Measurements from ENCODE around the gene ICA1.
"Not testable (repeated sequence)": the region's sequence is repeated elsewhere in the genome, so short reads cannot be mapped to it uniquely, and the experiment has no call there.

The ICA1 gene

DNA sequence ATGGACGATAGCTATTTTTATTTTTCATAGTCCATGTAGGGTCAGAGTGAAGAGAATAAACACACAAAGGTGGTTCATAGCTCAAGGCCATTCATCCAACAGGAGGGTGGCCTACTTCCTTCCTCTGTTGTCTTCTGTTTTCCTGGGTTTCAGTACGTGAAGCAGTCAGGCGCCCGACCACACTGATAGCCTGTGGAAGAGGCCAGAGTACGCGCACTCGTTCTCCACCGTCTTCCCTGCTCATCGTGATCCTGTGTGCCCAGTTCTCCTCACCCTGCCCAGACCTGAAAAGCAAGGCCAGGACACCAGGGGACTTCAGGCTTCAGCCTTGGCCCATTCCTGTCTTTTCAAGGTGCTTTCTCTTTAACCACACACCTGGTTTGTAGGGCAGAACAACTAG is 158.7 kb downstream of the ICA1 start:
- no peak for DNase-seq (ENCODE audit: low read depth in 3 of 3)

DNA sequence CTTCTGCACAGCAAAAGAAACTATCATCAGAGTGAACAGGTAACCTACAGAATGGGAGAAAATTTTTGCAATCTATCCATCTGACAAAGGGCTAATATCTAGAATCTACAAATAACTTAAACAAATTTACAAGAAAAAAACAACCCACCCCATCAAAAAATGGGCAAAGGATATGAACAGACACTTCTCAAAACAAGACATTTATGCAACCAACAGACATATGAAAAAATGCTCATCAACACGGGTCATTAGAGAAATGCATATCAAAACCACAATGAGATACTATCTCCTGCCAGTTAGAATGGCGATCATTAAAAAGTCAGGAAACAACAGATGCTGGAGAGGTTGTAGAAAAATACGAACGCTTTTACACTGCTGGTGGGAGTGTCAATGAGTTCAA is 160.7 kb downstream of the ICA1 start:
- DNase-seq (ENCODE audit: low read depth in 3 of 3) = not testable (repeated sequence)

DNA sequence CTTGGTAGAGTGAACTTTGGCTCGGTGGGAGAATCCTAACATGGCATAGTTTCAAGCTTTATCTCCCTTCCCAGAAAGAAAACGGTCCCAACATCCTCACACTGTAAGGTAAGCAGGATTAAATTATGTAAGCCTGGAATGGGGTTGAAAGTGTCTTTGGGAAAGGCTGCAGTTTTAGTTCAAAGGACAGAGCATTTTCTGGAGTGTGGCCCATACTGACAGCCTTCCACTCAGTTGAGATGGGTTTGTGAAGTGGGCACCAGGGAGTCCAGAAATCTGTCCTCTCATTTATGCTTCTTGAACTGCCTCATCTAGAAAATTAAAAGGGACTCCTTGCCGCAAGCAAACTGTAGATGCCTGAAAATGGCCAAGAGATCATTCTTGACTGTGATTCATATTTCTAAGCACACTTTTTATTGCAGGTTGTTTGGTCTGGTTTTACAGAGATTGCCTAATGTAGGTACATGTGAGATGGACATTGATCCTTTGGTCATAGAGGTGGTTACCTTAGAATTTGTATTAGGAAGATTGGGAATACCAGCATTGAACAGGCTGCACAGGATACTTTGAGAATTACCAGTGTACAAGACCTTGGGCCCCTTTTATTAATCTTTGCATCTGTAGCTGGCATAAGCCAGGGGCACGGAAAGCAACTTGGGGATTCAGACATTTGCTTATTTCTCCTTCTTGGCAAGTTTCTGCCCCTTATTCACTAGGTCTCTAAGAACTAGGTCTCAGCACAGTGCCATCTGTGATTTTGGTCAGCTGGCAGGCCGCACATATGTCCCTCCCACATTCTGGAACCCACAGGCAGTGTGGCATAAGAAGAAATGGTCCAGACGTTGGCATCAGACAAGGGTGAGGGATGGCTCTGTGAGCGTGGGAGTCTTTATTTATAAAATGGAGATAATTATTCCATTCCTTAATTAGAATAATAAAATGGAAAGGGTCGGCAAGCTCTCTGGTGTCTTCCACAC is 167.5 kb downstream of the ICA1 start:
- DNase-seq (ENCODE audit: low read depth in 3 of 3) = no peak

DNA sequence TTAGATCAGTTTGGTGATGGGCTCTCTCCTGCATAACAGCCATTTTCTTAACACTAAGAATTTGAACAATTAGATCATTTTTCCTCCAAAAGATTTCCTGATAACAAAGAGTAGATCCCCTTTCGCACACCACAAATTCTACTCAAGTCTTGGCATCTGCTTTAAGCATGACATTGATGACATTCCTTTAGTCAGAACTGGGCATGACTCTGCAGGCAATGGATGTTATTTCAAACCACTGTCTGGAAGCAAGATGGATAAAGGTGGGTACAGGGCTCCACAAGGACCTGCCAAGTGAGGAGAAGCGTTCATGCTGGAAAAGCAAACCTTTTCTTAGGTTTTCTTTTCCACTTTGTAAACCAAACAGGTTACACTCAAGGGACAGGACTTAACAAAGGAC is 169.8 kb downstream of the ICA1 start:
- no peak for DNase-seq (ENCODE audit: low read depth in 3 of 3)

DNA sequence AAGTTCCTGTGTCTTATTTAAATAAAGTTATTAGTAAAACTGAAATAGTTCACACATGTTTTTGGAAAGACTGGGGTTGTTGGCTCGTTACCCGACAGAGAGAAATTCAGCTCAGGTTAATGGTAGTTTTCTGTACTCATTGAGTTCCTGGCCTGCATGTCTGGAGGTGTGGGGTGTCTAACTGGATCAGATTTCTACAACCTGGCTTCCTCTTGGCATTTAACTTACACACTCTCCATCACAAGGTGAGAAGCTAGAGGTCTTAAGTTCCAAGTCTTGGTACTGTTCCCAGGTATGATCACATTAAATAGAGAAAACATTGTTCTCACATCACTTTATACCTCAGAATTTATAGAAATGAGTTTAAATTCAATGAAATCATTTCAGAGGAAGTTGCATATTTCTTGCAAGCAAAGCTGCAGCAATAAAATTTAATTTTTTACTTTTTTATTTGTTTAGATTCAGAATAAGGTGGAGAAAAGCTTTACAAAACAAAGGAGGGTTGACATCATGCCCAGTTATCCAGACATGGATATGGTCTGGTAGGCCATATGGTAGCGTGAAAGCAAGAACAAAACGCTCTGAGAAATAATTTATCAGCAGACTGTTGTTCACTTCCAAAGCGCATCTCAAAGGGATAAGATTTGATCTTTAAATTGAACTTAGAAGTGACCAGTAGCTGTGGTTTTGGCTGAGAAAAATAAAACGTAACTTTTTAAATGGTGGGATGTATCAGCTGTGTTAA is 172.8 kb downstream of the ICA1 start:
- DNase-seq (ENCODE audit: low read depth in 3 of 3) = no peak

DNA sequence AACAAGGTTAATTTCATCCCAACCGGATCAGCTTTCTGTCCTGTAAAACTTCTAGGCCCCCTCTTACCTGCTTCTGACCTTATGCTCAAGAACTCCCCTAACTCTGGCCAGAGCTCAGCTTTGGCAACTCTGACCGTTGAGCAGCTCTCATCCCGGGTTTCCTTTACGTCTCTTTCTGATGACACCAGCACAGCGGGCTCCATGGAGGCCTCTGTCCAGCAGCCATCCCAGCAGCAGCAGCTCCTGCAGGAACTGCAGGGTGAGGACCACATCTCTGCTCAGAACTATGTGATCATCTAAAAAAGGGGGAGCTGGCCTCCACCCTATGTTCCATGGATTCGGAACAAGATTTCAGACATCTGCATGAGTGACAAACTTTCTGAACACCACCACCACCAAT is 175.7 kb downstream of the ICA1 start:
- no peak for DNase-seq (ENCODE audit: low read depth in 3 of 3)

DNA sequence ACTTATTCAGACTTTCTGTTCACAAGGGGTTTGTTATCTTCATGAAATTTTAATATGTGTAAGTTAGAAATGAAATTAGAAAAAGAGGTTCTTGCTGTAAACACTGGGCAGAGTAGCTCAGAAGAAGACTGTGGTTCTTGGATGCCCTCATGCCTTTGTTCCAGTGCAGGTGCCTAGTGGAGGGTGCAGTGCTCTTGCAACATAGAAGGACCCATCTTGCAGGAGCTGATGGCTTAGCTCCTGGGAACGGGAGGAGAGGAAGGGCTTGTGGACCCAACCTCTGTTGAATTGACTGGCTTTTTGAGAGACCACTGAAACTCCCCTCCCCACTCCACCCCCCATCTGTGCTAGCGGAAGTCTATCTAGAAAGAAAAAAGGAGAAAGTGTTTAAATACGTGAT is 176.5 kb downstream of the ICA1 start:
- no peak for DNase-seq (ENCODE audit: low read depth in 3 of 3)

DNA sequence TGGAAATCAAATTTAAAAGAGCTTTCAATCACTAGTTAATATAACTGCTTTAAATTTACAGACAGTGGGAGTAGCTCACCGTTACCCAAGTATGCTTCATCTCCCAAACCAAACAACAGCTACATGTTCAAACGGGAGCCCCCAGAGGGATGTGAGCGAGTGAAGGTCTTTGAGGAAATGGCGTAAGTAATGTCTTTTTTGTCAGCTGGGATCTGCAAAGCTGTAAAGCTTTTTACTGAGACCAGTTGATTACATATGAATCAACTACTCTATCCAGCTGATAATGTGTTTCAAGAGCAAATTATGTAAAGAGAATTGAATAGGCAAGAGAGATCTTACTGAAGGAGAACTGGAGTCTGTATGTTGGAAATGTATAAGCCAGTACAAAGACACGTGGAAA is 177.1 kb downstream of the ICA1 start:
- DNase-seq (ENCODE audit: low read depth in 3 of 3) = no peak

DNA sequence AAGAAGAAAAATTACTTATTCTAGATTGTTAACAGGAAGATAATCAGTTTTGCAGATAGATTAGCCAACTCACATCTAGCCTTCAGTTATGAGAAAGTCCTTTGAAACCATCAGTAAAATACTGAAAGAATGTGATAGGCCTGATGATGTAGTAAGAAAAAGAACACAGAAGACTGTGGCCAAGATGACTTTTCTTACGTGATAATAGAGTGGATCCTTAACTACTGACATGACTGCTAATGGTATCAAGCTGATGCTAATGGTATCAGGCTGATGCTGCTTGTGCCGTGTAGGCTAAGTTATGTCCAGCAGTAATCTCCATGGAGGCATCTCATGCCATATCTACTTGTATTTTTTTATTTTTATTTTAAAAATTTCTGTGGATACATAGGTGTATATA is 179.2 kb downstream of the ICA1 start:
- DNase-seq (ENCODE audit: low read depth in 3 of 3) = no peak

DNA sequence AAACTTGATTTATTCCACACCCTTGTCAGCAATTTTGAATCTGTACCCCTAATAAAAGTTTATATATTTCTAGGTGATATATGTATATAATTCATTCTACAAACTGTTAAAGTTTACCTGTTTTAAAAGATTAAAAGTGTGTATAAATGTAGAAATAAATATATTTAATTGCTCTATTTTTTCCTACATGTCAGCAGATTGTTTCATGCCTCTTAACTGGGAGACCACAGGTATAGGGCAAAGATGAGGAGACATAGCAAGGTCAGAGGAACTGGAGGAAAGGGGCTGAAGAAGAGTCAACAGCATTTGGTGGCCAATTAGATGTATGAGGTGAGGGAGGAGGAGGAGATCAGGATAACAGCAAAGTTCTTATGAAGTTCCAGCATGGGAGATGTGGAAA is 183.5 kb downstream of the ICA1 start:
- DNase-seq (ENCODE audit: low read depth in 3 of 3) = no peak

DNA sequence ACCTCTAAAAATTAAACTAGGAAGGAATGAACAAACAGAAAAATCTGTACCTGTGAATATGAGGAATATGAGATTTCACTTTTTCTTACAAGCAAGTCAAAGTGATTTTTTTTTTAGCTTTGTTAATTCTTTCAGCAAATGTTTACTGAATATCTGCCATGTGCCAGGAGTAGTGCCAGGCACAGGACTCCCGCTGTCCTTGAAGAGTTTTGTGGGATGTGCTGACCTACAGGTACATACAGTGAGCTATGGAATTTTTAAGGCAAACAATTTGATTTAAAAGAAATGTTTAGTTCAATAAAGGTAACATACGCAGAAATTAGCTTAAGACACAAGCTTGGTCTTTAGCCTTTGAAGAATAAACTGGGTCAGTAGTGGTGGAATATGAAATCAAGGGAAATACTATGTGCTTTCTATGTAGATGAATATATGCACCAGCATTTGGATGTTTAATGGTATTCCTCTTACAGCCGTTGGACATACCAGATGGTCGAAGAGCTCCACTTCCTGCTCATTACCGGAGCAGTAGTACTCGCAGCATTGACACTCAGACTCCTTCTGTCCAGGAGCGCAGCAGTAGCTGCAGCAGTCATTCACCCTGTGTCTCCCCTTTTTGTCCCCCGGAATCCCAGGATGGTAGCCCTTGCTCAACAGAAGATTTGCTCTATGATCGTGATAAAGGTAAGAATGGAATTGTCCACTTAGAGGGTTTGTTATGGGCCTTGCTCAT is 191.4 kb downstream of the ICA1 start:
- DNase-seq (ENCODE audit: low read depth in 3 of 3) = no peak

DNA sequence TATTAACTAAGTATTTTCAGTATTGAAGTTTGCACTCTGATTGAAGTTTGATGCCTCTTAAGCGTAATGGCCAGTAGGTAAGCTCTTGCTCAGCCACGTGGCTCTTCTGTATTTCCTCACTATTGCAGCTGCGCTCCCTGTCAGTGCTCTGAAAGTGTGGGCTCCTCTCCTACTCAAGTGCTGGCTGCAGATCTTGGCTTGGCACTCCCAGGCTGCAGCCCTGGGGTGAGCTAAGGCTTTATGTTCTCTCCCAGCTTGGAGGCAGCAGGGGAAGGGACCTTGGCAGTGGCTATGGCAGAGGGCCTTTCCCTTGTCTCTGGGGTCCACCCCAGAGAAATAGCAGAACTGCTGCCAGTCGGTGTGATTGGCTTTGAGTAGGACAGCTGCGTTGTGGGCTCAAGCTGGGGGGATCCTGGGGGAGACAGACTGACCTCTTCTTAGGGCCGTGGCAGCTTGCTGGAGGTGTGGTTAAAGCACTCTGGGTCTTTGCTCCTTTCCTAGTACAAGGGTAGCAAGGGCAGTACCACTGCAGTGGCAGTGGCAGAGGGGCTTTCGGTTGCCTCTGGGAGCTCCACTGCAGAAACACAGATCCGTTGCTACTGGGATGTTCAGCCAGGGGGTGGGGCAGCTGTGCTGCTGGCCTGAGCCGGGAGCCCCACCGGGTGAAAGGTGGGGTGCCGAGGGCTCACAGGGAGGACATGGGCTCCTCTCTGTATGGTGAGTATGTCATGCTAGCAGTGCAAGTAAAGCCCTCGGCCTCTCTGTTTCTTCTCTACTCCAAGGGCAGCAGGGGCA is 192.9 kb downstream of the ICA1 start:
- no peak for DNase-seq (ENCODE audit: low read depth in 3 of 3)

DNA sequence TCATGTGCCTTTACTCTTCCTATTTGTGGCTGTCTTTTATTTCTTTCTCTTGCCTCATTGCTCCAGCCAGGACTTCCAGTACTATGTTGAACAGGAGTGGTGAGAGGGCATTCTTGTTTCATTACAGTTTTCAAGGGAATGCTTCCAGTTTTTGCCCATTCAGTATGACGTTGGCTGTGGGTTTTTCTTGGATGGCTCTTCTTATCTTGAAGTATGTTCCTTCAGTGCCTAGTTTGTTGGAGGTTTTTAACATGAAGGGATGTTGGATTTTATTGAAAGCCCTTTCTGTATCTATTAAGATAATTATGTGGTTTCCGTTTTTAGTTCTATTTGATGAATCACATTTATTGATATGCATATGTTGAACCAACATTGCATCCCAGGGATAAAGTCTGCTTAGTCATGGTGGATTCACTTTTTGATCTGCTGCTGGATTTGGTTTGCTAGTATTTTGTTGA is 196.6 kb downstream of the ICA1 start:
- no peak for DNase-seq (ENCODE audit: low read depth in 3 of 3)

DNA sequence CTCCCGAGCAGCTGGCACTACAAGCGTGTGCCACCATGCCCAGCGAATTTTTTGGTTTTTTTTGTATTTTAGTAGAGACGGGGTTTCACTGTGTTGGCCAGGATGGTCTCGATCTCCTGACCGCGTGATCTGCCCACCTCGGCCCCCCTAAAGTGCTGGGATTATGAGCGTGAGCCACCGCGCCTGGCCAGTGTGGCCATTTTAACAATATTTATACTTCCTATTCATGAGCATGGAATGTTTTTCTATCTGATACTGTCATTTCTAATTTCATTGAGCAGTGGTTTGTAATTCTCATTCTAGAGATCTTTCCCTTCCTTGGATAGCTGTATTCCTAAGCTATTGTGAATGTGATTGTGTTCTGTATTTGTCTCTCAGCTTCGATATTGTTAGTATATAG is 197.1 kb downstream of the ICA1 start:
- no peak for DNase-seq (ENCODE audit: low read depth in 3 of 3)

DNA sequence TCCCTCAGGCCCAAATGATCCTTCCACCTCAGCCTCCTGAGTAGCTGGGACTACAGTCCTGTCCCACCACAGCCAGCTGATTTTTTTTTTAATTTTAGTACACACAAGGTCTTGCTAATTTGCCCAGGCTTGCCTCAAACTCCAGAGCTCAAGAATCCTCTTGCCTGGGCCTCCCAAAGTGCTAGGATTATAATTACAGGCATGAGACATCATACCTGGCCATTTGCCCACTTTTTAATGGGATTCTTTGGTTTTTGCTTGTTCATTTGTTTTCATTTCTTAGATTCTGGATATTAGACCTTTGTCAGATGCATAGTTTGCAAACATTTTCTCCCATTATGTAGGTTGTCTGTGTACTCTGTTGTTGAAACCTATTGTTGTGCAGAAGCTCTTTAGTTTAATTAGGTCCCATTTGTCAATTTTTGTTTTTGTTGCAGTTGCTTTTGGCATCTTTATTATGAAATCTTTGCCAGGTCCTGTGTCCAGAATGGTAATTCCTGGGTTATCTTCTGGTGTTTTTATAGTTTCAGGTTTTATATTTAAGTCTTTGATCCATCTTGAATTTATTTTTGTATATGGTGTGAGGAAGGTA is 198.2 kb downstream of the ICA1 start:
- DNase-seq (ENCODE audit: low read depth in 3 of 3) = no peak

DNA sequence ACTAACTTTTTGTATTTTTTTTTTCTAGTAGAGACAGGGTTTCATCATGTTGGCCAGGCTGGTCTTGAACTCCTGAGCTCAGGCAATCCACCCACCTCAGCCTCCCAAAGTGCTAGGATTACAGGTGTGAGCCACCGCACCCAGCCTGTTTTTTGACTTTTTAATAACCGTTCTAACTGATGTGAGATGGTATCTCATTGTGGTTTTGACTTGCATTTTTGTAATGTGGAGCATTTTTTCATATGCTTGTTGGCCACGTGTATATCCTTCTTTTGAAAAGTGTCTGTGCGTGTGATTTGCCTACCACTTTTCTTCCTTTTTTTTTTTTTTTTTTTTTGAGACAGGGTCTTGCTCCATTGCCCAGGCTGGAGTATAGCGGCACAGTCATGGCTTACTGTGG is 198.7 kb downstream of the ICA1 start:
- not testable (repeated sequence) for DNase-seq (ENCODE audit: low read depth in 3 of 3)

Measured in stimulated activated CD4-positive, alpha-beta T cell treated with anti-CD3 and anti-CD28 coated beads, TNF-alpha, amount 100 ng/mL, for 4 hours (primary cell).